GM19324 (cell line): ENCODE data around the gene MACROD2.

Experiments
- ATAC-seq: cut with Tn5 transposase; IDR thresholded peaks from one replicate; pipeline ENCODE4 v1.9.1; 2021; ENCODE audit warnings: mild to moderate bottlenecking, moderate library complexity; ENCODE audit not compliant: unreplicated experiment, low FRiP score

The MACROD2 gene

GRCh38 chr20:14561741-14562221 lies 566.5 kb downstream of the MACROD2 start:
- no peak for ATAC-seq

GRCh38 chr20:14562981-14563380 lies 567.7 kb downstream of the MACROD2 start:
- ATAC-seq = no peak

GRCh38 chr20:14566505-14566904 lies 571.2 kb downstream of the MACROD2 start:
- no peak for ATAC-seq

GRCh38 chr20:14568225-14568624 lies 572.9 kb downstream of the MACROD2 start:
- no peak for ATAC-seq

GRCh38 chr20:14568701-14569100 lies 573.4 kb downstream of the MACROD2 start:
- ATAC-seq = no peak

- no peak for ATAC-seq
These were observed 574.3 kb downstream of the MACROD2 start for GRCh38 chr20:14569641-14570040.

GRCh38 chr20:14570811-14571210 lies 575.5 kb downstream of the MACROD2 start:
- ATAC-seq = no peak

- no peak for ATAC-seq
These were observed 578.4 kb downstream of the MACROD2 start for GRCh38 chr20:14573676-14574075.

GRCh38 chr20:14576196-14576877 lies 581.0 kb downstream of the MACROD2 start:
- ATAC-seq = no peak

GRCh38 chr20:14580418-14581074 lies 585.2 kb downstream of the MACROD2 start:
- no peak for ATAC-seq

- no peak for ATAC-seq
These were observed 586.4 kb downstream of the MACROD2 start for GRCh38 chr20:14581731-14582130.

GRCh38 chr20:14582855-14583254 lies 587.5 kb downstream of the MACROD2 start:
- ATAC-seq = no peak

- no peak for ATAC-seq
These were observed 588.1 kb downstream of the MACROD2 start for GRCh38 chr20:14583413-14583812.

- no peak for ATAC-seq
These were observed 594.1 kb downstream of the MACROD2 start for GRCh38 chr20:14589383-14589782.

GRCh38 chr20:14595051-14595450 lies 599.7 kb downstream of the MACROD2 start:
- ATAC-seq = no peak

GRCh38 chr20:14597206-14597715 lies 601.9 kb downstream of the MACROD2 start:
- no peak for ATAC-seq

- no peak for ATAC-seq
These were observed 604.3 kb downstream of the MACROD2 start for GRCh38 chr20:14599613-14600012.

GRCh38 chr20:14600527-14600926 lies 605.2 kb downstream of the MACROD2 start:
- no peak for ATAC-seq

- ATAC-seq = no peak
These were observed 608.8 kb downstream of the MACROD2 start for GRCh38 chr20:14604143-14604542.

- ATAC-seq = no peak
These were observed 614.3 kb downstream of the MACROD2 start for GRCh38 chr20:14609328-14610221.

GRCh38 chr20:14611479-14611878 lies 616.2 kb downstream of the MACROD2 start:
- no peak for ATAC-seq
